Measurements from ENCODE around the gene CSH1. TPM values are rescaled to one million over a fixed set of nuclear protein-coding genes. Genes with fewer than 3 reads are reported as not detected.
"Not testable (repeated sequence)": the region's sequence is repeated elsewhere in the genome, so short reads cannot be mapped to it uniquely, and the experiment has no call there.

CSH1 gene
- polyA plus RNA-seq, 2 of the 4 experiments (the other 2 are of a cell fraction), result not detected

DNA sequence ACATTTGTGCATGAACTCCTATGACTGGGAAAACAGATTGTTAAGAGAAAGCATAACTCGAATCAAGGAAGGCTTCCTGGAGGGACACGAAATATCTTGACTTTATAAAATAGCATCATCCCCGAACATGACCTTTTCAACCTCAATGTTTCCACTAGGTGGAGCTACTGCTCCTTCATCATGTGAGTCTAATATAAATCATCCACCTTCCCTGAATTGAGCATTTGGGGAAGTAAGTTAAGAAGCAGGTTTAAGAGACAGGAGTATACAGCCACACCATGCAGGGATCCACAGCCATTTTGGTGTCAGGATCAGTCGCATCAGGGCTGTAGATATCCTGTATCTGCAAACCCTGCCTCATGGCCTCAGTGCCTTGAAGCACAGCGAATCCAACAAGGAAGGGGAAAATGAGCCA, 7.4 kb upstream of the CSH1 start:
- POLR2A ChIA-PET; H3K27ac ChIP-seq; FAIRE-seq; H3K4me2 ChIP-seq; H3K4me3 ChIP-seq; DNase-seq (ENCODE audit: low read depth in 1 of 2, low spot score in 1 of 2); H3K4me1 ChIP-seq; H3K9me3 ChIP-seq: not testable (repeated sequence)
- TF ChIP-seq RAD21 (conservative IDR thresholded peaks at IDR 0.05 in 1 of 2, IDR thresholded peaks at IDR 0.05 in 1 of 2), result peak in 1 of 2 experiments; percentile 37; a peak in 2 of 5 replicates
- TF ChIP-seq, protein P1, sequence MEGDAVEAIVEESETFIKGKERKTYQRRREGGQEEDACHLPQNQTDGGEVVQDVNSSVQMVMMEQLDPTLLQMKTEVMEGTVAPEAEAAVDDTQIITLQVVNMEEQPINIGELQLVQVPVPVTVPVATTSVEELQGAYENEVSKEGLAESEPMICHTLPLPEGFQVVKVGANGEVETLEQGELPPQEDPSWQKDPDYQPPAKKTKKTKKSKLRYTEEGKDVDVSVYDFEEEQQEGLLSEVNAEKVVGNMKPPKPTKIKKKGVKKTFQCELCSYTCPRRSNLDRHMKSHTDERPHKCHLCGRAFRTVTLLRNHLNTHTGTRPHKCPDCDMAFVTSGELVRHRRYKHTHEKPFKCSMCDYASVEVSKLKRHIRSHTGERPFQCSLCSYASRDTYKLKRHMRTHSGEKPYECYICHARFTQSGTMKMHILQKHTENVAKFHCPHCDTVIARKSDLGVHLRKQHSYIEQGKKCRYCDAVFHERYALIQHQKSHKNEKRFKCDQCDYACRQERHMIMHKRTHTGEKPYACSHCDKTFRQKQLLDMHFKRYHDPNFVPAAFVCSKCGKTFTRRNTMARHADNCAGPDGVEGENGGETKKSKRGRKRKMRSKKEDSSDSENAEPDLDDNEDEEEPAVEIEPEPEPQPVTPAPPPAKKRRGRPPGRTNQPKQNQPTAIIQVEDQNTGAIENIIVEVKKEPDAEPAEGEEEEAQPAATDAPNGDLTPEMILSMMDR (IDR thresholded peaks at IDR 0.05), result peak; percentile 59
- peak; percentile 67 to 81 for ATAC-seq
- CTCF ChIA-PET, result interaction anchor here (0.6 to 8.8 kb wide), 26 partner anchors 8 to 518 kb away, joined by 3 to 80 read pairs (median 4); partner anchors contain the start of genes CSHL1, GH1 and GH2
- WGBS (ENCODE audit: missing lambda C conversion rate), result 23% methylated on average over 5 of the region's 5 CpGs

GRCh38 chr17:63901971-63902370, 5.6 kb upstream of the CSH1 start:
- H3K9me3 ChIP-seq; H3K4me3 ChIP-seq; DNase-seq (ENCODE audit: low read depth in 1 of 2, low spot score in 1 of 2); FAIRE-seq; H3K4me1 ChIP-seq; H3K4me2 ChIP-seq; POLR2A ChIA-PET; ATAC-seq; H3K27ac ChIP-seq: not testable (repeated sequence)
- WGBS (ENCODE audit: missing lambda C conversion rate), result 66% methylated on average over 2 of the region's 2 CpGs
- CTCF ChIA-PET, result interaction anchor here (0.6 to 8.8 kb wide), 16 partner anchors 10 to 414 kb away, joined by 3 to 80 read pairs (median 7); partner anchors contain the start of genes CSHL1, GH1 and GH2

DNA sequence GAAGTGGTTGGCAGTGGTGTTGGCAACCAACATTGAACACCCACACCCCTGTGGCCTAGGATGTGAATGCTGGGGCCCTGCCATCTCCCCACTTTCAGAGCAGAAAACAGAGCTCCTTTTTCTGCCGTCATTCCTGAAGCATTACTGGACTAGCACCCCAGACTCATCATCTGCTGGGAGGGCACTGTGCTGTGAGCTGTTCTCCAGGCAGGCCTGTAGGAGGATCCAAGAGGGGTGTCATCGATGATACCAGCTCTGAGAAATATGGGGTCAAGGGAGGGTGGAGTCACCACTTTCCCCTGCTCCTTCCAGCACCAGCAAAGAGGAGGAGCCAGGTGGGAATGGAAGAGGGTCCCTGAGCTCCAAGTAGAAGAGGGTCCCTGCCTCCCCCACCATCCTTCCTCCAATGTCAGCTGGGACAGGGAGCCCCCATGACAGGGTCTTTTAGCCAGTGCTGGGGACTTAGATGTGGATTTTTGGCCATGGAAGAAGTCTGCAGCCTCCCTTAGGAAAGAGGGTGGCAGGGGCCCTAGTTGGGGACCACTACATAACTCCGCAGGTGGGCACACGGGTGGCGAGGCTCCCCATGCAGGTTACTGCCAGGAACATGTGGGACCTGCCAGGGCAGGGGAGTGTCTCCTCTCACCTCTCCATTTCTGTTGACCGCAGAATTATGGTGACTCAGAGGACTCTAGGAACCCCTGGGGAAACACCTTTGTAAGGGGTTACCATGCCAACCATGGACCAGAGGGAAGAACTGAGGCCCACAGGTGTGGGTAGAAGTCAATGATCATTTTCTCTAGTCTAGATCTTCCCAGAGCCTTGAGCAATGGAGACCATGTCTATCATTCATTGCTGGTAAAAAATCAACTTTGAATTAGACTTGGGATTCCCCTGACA, 2.8 kb upstream of the CSH1 start:
- CTCF ChIA-PET, result interaction anchor here (0.8 to 2.8 kb wide), 6 partner anchors 10 to 235 kb away, joined by 4 to 25 read pairs (median 6); partner anchors contain the start of gene CSHL1

GRCh38 chr17:63894821-63895220, 1.6 kb downstream of the CSH1 start:
- DNase-seq (ENCODE audit: low read depth in 1 of 2, low spot score in 1 of 2); H3K4me2 ChIP-seq; H3K27ac ChIP-seq; H3K4me3 ChIP-seq; POLR2A ChIA-PET; CTCF ChIA-PET; H3K4me1 ChIP-seq; H3K9me3 ChIP-seq; ATAC-seq; FAIRE-seq: not testable (repeated sequence)
- WGBS (ENCODE audit: missing lambda C conversion rate), result 70% methylated on average over 8 of the region's 10 CpGs

More for the DNA sequence above, 2.8 kb upstream of the CSH1 start:
- FAIRE-seq; H3K27ac ChIP-seq; H3K9me3 ChIP-seq; H3K4me2 ChIP-seq; H3K4me3 ChIP-seq; DNase-seq (ENCODE audit: low read depth in 1 of 2, low spot score in 1 of 2); H3K4me1 ChIP-seq; POLR2A ChIA-PET: not testable (repeated sequence)
- WGBS (ENCODE audit: missing lambda C conversion rate), result 28% methylated on average over 3 of the region's 6 CpGs
- ATAC-seq, result peak in 1 of 2 experiments; percentile 41; a peak in 2 of 6 replicates

DNA sequence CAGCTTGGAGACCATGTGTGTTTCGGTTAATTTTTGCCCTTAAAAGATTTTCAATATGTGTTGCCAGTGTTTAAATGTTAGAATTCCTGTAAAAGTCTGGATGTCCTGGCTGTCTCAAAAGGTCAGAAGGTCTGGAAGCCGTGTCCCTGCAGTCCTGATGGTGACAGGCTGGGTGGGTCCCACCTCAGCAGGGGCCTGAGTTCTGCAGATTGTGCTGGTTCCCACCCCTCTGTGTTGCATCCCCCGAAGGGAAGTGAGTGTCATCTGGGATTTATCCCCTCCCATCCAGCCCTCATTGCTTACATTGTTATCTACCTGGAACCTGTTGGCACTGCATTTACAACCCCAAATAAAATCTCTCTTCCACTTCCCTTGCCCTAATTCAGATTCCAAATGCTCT, 2.4 kb downstream of the CSH1 start:
- FAIRE-seq; H3K4me1 ChIP-seq; ATAC-seq; CTCF ChIA-PET; DNase-seq (ENCODE audit: low read depth in 1 of 2, low spot score in 1 of 2); H3K4me2 ChIP-seq; H3K4me3 ChIP-seq; H3K9me3 ChIP-seq; POLR2A ChIA-PET; H3K27ac ChIP-seq: not testable (repeated sequence)
- 26% methylated on average over 3 of the region's 3 CpGs for WGBS (ENCODE audit: missing lambda C conversion rate)

DNA sequence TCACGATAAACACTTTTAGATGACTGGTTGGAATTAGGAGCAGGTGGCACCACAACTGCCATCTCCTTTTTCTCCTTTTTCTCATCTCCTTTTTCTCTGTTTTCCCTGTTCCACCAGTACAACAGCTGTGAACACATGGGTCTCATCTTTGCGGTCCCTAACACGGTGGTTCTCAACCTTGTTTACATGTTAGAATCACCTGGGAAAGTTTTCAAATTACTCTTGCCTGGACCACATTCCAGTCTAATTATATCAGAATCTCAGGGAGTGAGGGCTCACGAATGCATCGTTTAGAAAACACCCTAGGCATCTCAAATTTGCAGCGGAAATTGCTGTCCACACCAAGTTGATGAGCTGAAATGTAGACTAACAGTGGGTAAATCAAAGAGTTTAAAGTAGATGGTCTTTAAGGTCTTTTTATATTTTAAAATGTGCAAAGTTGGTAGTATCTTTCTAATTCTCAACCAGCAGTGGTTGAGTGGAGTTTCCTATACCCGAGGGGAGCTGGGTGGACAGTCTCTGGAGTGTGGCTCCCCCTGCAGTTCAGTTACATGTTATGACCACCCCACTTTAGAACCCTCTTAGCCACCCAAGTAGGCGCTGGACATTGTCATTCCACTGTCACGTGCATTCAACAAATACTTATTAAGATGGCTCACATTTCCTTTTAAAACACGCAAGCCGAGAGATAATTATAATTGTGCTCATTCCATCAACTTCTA, 3.9 kb downstream of the CSH1 start:
- H3K4me1 ChIP-seq; H3K27ac ChIP-seq; H3K4me2 ChIP-seq; FAIRE-seq; H3K4me3 ChIP-seq; POLR2A ChIA-PET; DNase-seq (ENCODE audit: low read depth in 1 of 2, low spot score in 1 of 2); H3K9me3 ChIP-seq: not testable (repeated sequence)
- WGBS (ENCODE audit: missing lambda C conversion rate), result 43% methylated on average over 11 of the region's 11 CpGs
- TF ChIP-seq RAD21 (conservative IDR thresholded peaks at IDR 0.05 in 1 of 2, IDR thresholded peaks at IDR 0.05 in 1 of 2), result peak in 1 of 2 experiments; percentile 21; a peak in 1 of 5 replicates
- TF ChIP-seq, protein P1 (IDR thresholded peaks at IDR 0.05), result peak; percentile 12
- CTCF ChIA-PET, result interaction anchor here (0.6 to 6.9 kb wide), 5 partner anchors 12 to 141 kb away, joined by 4 to 80 read pairs (median 20); partner anchors contain the start of genes GH1 and GH2
- peak in 1 of 2 experiments; percentile 64; a peak in 3 of 6 replicates for ATAC-seq

Data from A549 (cell line).